Epidermal melanocyte (primary cell): ENCODE results near the gene PRSS22.
"Not testable (repeated sequence)": the region's sequence is repeated elsewhere in the genome, so short reads cannot be mapped to it uniquely, and the experiment has no call there.

Experiments
- DNase-seq: peaks from one replicate; pipeline ENCODE4 v3.0.0; 2011; ENCODE audit warnings: low spot score; ENCODE audit not compliant: insufficient read length

Gene PRSS22, protein sequence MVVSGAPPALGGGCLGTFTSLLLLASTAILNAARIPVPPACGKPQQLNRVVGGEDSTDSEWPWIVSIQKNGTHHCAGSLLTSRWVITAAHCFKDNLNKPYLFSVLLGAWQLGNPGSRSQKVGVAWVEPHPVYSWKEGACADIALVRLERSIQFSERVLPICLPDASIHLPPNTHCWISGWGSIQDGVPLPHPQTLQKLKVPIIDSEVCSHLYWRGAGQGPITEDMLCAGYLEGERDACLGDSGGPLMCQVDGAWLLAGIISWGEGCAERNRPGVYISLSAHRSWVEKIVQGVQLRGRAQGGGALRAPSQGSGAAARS

DNA sequence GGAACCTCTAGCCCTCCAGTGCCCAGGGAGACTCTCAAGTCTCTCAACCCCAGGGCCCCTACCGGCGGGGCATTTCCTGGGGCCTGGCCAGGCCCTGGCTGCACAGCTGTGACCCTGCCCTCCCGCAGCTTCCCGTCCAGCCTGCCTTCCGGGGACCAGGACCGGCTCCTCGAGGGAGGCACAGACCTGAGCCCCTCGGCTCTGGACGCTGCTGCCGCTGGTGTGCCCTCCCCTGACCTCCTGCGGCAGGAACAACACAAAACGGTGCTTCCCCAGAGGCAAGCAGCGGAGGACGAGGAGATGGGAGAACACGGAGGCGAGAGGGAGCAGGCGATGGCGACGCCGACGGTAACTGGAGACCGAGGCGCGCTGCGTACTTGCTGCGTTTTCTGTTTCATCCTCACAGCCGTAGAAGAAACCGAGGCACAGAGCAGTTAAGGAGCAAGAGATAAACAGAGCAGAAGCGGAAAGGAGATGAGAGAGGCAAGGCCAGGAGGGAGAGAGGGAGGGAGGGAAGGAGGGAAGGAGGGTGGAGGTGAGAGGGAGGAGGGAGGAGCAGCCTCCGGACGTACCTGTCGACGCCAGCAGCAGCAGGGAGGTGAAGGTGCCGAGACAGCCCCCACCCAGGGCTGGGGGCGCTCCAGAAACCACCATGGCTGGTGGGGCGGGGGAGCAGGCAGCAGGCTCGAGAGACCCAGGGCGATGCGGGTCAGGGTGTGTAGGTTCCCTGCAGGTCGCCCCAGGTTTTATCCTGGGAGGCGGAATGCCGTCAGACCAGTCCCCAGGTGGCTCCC is at the start of gene PRSS22:
TSS of gene PRSS22 (minus strand) at position 720 of the 794 bp plus-strand sequence. CDS start at position 654, 66 bp downstream.
- peak; percentile 10 for DNase-seq

GRCh38 chr16:2907084-2907753 is 49.2 kb upstream of the PRSS22 start:
- not testable (repeated sequence) for DNase-seq

DNA sequence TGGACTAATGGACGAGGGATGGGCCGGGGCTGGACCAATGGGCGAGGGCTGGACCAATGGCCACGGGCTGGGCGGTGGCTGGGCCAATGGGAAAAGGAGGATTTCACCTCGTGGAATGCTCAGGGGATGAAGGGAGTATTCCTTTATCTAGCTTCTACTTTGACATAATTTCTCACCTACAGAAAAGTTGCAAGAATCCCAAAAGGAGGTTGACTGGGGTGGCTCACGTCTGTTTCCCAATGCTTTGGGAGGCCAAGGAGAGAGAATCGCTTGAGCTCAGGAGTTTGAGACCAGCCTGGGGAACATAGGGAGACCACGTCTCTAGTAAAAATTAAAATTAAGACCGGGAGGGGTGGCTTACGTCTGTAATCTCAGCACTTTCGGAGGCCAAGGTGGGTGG is 48.0 kb upstream of the PRSS22 start:
- peak; percentile 92 for DNase-seq

GRCh38 chr16:2905241-2905987 is 47.4 kb upstream of the PRSS22 start:
- peak; percentile 97 for DNase-seq

GRCh38 chr16:2904922-2905240 is 46.9 kb upstream of the PRSS22 start:
- DNase-seq: no peak

- peak; percentile 88 for DNase-seq
Measured at GRCh38 chr16:2904100-2904921, 46.3 kb upstream of the PRSS22 start.

GRCh38 chr16:2902337-2903130 is 44.6 kb upstream of the PRSS22 start:
- DNase-seq: no peak

- no peak for DNase-seq
Measured at GRCh38 chr16:2900526-2901075, 42.6 kb upstream of the PRSS22 start.

GRCh38 chr16:2899564-2900072 is 41.6 kb upstream of the PRSS22 start:
- no peak for DNase-seq

- no peak for DNase-seq
Measured at GRCh38 chr16:2898831-2899563, 41.0 kb upstream of the PRSS22 start.

DNA sequence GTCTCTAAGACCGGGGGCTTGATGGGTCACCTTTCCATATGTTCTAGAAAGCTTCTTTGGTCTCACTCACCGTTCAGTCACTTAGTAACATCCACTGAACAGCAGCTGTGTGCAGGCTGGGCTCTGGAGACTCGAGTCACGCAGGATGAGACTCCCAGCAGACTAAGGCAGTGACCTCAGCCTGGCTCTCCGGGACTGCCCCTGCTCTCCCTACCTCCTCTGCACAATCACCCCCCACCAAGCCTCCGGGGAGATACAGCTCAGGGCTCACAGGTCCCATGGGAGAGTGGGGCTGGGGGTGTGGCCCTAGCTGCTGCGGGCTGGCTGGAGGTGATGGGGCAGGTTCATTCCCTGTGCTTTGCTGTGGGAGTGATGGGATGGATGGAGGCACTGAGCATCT is 39.1 kb upstream of the PRSS22 start:
- DNase-seq: no peak

- DNase-seq: no peak
Measured at GRCh38 chr16:2896480-2897010, 38.6 kb upstream of the PRSS22 start.

DNA sequence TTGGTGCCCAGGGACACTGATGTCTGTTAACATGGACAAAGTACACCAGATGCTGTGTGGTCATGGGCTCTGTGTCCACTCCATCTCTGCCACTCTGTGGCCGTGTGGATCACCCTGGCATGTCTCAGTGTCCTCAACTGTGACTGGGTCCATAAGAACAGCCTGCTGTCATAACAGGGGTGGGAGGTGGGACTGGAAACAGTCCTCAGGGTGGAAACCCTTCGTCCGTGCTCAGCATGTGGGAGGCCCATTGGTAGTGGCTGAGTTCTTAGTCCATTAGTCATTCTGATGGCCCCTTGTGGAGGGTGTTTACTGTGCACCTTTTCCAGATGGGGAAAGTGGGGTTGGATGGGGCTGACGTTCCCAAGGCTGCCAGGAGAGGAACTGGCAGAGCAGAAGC is 37.8 kb upstream of the PRSS22 start:
- DNase-seq: no peak

- DNase-seq: no peak
Measured at GRCh38 chr16:2894231-2894630, 36.3 kb upstream of the PRSS22 start.

GRCh38 chr16:2884041-2884451 is 26.1 kb upstream of the PRSS22 start:
- no peak for DNase-seq

GRCh38 chr16:2883458-2883908 is 25.5 kb upstream of the PRSS22 start:
- no peak for DNase-seq

DNA sequence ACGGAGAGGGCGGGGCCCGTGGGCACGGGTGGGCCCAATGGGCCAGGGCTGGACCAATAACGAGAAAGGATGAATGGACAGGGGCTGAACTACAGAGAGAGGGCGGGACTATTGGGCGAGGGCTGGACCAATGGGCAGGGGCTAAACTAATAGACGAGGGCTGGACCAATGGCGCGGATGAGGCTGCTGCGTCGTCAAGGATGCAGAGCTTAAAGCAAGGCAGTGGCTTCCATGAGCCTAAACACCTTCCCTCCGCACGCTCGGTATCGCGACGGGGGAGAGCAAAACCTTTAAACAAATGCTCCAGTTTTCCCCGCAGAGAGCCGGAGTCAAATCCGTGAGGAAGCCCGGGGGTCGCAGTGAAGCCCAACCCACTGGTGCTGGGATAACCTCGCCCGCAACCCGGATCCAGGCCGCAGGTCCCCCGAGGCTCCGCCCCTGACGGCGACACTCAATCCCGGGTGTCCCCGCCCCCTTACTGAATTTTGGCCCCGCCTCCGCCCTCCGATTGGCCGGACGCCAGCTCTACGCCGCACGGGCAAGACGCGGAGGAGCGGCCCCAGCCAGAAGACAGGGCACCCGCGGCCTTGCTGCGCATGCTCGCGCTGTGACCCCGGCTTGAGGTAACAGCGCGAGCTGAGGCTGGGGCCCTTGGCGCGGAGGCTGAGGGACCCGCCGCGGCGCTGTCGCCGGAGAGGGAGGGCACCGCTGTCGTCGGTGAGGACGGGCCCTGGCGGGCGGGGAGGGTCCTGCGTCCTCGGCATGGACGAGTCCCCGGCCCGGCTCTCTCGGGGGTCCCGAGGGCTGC is 24.9 kb upstream of the PRSS22 start, which contains the start of gene FLYWCH2:
TSS of gene FLYWCH2 (plus strand) at position 566 of the 808 bp plus-strand sequence. CDS start 13,235 bp downstream, outside the sequence.
- peak; percentile 93 for DNase-seq
